Measurements from ENCODE around the gene MCF2L. TPM values are rescaled to one million over a fixed set of nuclear protein-coding genes. Genes with fewer than 3 reads are reported as not detected.
A peak's percentile ranks its signal among the peaks of the same experiment; 100 is the strongest.
"Not testable (repeated sequence)": the region's sequence is repeated elsewhere in the genome, so short reads cannot be mapped to it uniquely, and the experiment has no call there.

Gene MCF2L
- total RNA-seq, 1 donor from 2014 or later: 8.0 TPM

DNA sequence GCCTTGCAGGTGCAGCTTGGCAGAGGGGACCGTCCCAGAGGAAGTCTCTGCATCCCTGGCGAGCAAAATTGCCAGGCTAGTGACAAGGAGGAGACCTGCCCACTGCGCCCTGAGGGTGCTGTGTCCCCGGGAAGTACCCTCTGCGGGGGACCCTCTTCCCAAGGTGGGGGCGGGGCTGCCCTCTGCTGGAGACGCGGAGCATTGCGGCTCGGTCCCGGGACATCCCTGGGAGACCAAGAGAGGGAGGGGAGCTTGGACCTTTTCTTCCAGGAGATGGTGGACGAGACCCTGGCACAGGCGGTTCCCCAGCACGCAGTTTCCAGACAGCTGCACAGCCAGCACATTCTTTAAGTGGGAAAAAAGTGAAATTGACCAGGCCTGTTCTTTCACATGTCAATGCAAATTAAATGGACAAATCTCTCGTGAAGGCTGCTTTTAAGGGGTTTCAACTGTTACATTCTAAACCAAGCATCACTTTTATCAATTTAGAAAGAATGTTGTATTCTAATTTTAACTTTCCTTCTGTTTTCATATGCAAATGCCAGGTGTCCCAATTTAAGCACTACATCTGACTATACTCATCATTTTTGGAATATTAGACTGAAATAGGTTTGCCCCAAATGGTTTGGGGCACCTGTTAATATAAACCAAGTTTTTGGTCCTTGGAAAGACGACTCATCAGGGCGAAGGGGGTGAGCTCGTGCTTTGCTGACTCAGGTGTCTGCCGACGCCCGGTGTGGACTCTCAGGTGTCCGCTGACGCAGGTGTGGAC lies 60.7 kb downstream of the MCF2L start:
- DNase-seq (ENCODE audit: low read depth in 2 of 2): peak in 1 of 2 donors; percentile 21

GRCh38 chr13:113030259-113030640 lies 61.2 kb downstream of the MCF2L start:
- DNase-seq (ENCODE audit: low read depth in 2 of 2): not testable (repeated sequence)

GRCh38 chr13:113031465-113031864 lies 62.5 kb downstream of the MCF2L start:
- no peak for DNase-seq (ENCODE audit: low read depth in 2 of 2)

DNA sequence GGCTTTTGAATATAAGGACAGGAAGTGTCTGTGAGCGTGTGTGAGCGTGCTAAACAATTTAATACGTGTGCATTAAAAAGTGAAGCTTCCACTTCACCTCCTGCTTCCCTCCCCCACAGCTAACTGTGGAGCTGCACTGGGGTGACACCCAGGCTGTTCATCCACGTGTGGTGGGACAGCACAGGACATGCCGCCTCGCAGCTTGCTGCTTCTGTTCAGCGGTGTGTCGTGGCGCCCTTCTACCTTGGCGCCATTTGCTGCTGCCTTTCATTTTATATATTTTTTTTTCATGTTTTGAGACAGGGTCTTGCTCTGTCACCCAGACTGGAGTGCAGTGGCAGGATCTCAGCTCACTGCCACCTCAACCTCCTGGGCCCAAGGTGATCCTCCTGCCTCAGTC lies 63.3 kb downstream of the MCF2L start:
- DNase-seq (ENCODE audit: low read depth in 2 of 2): no peak

DNA sequence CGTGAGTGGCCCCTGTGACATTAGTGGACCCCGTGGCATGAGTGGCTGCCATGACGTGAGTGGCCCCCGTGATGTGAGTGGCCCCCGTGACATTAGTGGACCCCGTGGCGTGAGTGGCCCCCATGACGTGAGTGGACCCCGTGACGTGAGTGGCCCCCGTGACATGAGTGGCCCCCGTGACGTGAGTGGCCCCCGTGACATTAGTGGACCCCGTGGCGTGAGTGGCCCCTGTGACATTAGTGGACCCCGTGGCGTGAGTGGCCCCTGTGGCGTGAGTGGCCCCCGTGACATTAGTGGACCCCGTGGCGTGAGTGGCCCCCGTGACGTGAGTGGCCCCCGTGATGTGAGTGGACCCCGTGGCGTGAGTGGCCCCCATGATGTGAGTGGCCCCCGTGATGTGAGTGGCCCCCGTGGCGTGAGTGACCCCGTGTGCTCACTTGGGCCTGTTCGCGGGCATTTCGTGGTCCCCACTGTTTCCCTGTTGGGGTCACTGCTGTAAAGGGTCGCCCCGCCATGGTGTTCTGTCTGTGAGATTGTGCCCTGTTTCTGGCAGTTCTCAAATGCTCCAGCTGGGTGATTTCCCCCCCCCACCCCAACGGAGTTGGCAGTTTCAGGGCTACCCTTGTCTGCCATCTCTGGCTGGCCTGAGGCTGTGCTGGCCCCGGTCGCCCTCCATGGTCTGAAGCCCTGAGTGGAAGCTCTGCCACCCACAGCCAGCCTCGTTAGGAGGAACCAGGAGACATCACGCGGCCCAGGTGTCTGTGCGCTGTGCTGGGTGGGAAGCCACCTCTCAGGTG lies 64.2 kb downstream of the MCF2L start:
- DNase-seq (ENCODE audit: low read depth in 2 of 2): no peak

DNA sequence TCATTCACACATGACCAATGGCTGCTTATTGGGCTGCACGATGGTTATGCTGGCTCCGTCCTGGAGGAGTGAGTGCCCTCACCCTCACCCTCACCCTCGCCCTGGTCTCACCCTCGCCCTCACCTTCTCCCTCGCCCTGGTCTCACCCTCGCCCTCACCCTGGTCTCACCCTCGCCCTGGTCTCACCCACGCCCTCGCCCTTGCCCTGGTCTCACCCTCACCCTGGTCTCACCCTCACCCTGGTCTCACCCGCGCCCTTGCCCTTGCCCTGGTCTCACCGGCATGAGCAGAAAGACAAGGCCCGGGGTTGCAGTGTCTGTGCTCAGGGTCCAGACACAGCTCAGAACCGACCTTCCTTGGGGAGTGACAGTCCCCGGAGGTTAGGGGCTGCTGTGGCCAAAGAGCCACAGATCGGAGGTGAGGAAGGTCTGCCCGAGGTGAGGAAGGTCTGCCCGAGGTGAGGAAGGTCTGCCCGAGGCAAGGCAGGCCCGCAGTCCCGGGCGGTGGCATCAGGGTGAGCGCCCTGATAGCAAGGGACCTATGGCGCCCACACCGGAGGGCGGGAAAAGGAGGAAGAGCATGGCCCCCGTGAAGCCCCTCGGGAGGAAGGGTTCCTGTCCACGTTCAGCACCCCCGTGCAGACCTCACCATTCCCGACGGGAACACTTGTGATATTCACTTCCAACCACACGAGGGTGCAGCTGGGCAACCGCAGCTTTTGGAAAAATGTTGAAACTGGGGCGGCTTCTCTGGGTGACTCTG lies 65.6 kb downstream of the MCF2L start:
- DNase-seq (ENCODE audit: low read depth in 2 of 2): peak; percentile 16 to 49

GRCh38 chr13:113035213-113035800 lies 66.3 kb downstream of the MCF2L start:
- no peak for DNase-seq (ENCODE audit: low read depth in 2 of 2)

GRCh38 chr13:113036401-113036800 lies 67.4 kb downstream of the MCF2L start:
- no peak for DNase-seq (ENCODE audit: low read depth in 2 of 2)

GRCh38 chr13:113040031-113040430 lies 71.0 kb downstream of the MCF2L start:
- no peak for DNase-seq (ENCODE audit: low read depth in 2 of 2)

DNA sequence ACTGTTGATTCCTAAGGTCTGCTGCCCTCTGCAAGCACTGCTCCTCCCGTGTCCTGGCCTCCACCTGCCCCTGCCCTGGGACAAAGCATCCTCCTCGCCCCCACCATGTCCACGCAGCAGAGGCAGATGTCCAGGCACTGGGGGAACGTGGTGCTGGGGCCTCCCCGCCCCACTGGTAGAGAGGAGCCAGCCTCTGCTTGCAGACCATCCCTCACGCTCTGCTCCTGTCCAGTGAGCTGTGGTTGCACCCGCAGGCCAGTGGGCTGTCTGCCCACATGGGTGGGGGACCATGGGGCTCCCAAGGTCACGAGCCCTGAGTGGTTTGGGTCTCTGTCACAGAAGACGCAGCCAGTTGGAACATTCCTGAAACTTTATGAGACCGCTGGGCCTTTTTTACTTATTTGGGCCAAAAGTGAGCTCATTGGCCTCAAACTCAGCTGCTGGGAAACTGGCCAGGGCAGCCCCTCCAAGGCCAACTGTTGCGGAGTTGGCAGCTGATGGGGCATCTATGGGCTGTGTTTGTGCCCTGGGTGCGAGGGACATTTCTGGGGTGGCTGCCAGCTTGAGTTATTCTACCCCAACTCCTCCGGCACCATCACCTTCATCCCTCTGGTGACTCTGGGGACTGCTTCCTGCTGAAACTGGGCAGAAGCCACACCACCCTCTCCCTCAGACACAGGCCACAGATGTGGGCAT lies 71.7 kb downstream of the MCF2L start:
- DNase-seq (ENCODE audit: low read depth in 2 of 2): no peak

- no peak for DNase-seq (ENCODE audit: low read depth in 2 of 2)
Observed at GRCh38 chr13:113041293-113041690, 72.3 kb downstream of the MCF2L start.

DNA sequence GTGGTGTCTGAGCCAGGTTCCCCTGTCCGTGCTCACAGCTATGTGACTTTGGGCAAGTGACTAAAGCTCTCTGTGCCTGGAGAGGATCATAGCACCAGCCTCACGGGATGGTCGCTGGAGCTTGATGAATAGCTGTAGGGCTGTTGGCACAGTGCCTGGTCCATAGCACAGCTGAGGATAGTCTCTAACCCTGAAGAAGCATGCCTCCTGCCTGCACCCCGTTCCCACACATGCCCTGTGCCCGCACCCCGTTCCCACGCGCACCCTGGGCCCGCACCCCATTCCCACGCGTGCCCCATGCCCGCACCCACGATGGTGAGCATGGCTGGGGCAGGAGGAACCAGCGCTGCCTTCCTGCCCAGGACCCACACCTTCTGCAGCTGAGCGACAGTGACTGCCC lies 72.9 kb downstream of the MCF2L start:
- DNase-seq (ENCODE audit: low read depth in 2 of 2): no peak

- no peak for DNase-seq (ENCODE audit: low read depth in 2 of 2)
Observed at GRCh38 chr13:113042456-113042855, 73.4 kb downstream of the MCF2L start.

GRCh38 chr13:113043001-113043630 lies 74.1 kb downstream of the MCF2L start:
- DNase-seq (ENCODE audit: low read depth in 2 of 2): no peak

- no peak for DNase-seq (ENCODE audit: low read depth in 2 of 2)
Observed at GRCh38 chr13:113043931-113044330, 74.9 kb downstream of the MCF2L start.

DNA sequence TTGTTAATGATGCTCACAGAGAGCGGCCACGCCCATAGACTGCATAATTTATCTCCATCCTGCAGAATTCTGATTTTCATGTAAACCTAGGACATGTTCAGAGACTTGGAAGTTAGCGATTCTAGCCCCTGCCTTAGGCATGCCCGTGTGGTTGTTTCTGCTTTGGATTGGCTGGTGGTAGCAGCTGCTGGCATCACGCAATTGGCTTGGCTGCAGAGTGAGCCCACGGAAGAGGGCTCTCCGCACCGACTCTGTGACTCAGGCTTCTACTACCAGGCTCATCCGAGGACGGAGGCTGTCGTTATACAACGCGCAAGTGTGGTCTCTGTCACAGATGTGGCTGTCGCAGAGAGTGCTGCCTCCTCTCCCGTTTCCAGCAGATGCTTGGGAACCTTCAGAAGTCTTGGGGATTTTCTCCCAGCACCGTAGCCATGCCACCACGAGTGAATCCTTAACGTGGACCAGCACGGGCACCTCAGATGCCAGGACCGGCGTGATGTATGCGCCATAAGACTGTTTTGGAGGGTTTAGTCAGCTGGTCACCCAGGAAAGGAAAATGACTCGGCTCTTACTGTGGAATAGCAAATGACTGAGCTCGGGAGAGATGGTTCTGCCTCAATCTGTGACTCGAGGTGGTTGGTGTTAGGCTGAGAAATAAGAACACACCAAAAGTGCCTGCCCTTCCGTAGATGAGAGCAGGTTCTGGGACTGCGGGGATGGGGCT lies 75.5 kb downstream of the MCF2L start:
- DNase-seq (ENCODE audit: low read depth in 2 of 2): no peak

DNA sequence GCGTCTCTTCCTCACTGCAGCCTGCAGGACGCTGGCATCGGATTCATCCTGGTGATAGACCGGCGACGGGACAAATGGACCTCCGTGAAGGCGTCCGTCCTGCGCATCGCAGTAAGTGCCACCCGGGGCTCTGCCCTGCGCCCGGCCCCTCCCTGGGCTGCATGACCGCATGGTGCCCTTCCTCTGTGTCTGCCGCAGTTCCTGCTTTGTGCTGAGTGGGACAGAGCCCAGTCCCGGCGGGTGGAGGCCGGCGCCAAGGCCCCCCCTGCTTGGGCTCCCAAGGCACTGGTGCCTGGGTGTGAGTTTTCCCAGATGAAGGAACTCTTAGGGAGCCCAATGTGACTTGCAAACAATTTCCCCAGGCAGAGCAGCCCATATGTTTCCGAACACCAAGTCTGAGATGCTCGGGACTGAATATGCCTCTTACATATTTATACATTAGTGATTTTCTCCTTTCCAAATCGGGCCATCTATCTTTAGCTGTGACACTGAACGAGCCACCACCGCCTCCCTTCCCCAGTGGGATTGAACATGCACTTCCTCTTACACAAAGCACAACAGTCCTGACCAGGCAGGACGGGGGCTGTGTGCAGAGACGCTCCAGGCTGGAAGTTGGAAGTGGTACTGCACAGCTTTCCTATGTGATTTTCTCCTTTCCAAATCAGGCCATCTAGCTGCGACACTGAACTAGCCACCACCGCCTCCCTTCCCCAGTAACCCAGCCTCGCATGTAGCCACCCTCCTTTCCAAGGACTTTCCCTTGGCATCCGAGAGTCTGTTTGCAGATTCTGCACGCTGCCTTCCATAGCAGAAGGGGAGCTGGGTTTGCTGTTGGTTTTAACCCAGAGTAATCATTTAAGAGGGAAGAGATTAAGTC lies 76.5 kb downstream of the MCF2L start:
- DNase-seq (ENCODE audit: low read depth in 2 of 2): no peak

- no peak for DNase-seq (ENCODE audit: low read depth in 2 of 2)
Observed at GRCh38 chr13:113046128-113046882, 77.3 kb downstream of the MCF2L start.
